Cardiac septum (tissue), 1 donor: ENCODE data around the gene PITX3. TPM values are rescaled to one million over a fixed set of nuclear protein-coding genes. Genes with fewer than 3 reads are reported as not detected.
"Not testable (repeated sequence)": the region's sequence is repeated elsewhere in the genome, so short reads cannot be mapped to it uniquely, and the experiment has no call there.

ENCODE experiments used
- DNase-seq: peaks from one replicate; pipeline ENCODE4 v3.0.0-alpha.2; 2020; ENCODE audit warnings: low spot score
- intact Hi-C: fragments of 100-400 bp; cut with DNase I; formaldehyde crosslinking; loops from one replicate; pipeline ENCODE4 v1.14.0; 2022
- total RNA-seq: library from RNA; stranded (reverse); fragmentation: NEBNext Ultra II Directional; extraction: Animal tissue kit (Norgen Biotek cat#: 25700); gene quantifications from one replicate; pipeline ENCODE4 v1.2.1, GENCODE V29; 2021
- donor health status: DM: no; HTN: no; CAD: no.

PITX3 gene
- total RNA-seq, 1 donor from 2014 or later = 0.51 TPM

- intact Hi-C loops = no loop called here
- no peak for DNase-seq
These were observed 20.5 kb upstream of the PITX3 start for GRCh38 chr10:102261842-102262241.

GRCh38 chr10:102261196-102261595 lies 19.9 kb upstream of the PITX3 start:
- intact Hi-C loops = no loop called here
- no peak for DNase-seq

GRCh38 chr10:102255404-102255803 lies 14.1 kb upstream of the PITX3 start:
- intact Hi-C loops = no loop called here
- no peak for DNase-seq

- intact Hi-C loops = no loop called here
- no peak for DNase-seq
These were observed 13.1 kb upstream of the PITX3 start for GRCh38 chr10:102254426-102254825.

GRCh38 chr10:102252508-102252907 lies 11.2 kb upstream of the PITX3 start:
- intact Hi-C loops, DNase-seq: not testable (repeated sequence)

GRCh38 chr10:102247734-102248133 lies 6.4 kb upstream of the PITX3 start:
- intact Hi-C loops = no loop called here

GRCh38 chr10:102246261-102246660 lies 4.9 kb upstream of the PITX3 start:
- intact Hi-C loops = no loop called here
- DNase-seq = no peak

More at GRCh38 chr10:102247734-102248133, 6.4 kb upstream of the PITX3 start:
- no peak for DNase-seq

- intact Hi-C loops = no loop called here
- no peak for DNase-seq
These were observed 4.6 kb upstream of the PITX3 start for GRCh38 chr10:102245932-102246251.

GRCh38 chr10:102245082-102245931 lies 4.0 kb upstream of the PITX3 start, which contains the start of gene GBF1:
TSS of gene GBF1 (plus strand) at chr10:102245532. CDS start at chr10:102258939, 13,407 bp downstream.
- intact Hi-C loops = no loop called here
- DNase-seq = peak; percentile 97

GRCh38 chr10:102243309-102243708 lies 2.0 kb upstream of the PITX3 start:
- intact Hi-C loops = no loop called here
- DNase-seq = no peak

GRCh38 chr10:102242118-102242485 lies 790 bp upstream of the PITX3 start:
- no peak for DNase-seq
- intact Hi-C loops = no loop called here

- peak; percentile 76 for DNase-seq
- intact Hi-C loops = no loop called here
These were observed 274 bp downstream of the PITX3 start for GRCh38 chr10:102241032-102241443.

GRCh38 chr10:102240467-102241031 lies 763 bp downstream of the PITX3 start:
- no peak for DNase-seq
- intact Hi-C loops = no loop called here

GRCh38 chr10:102237711-102238252 lies 3.5 kb downstream of the PITX3 start:
- intact Hi-C loops = no loop called here
- DNase-seq = no peak

GRCh38 chr10:102236006-102236405 lies 5.3 kb downstream of the PITX3 start:
- no peak for DNase-seq
- intact Hi-C loops = no loop called here

- DNase-seq = no peak
- intact Hi-C loops = no loop called here
These were observed 5.8 kb downstream of the PITX3 start for GRCh38 chr10:102235598-102235920.

GRCh38 chr10:102234888-102235597 lies 6.3 kb downstream of the PITX3 start:
- intact Hi-C loops = no loop called here
- DNase-seq = no peak

- no peak for DNase-seq
- intact Hi-C loops = no loop called here
These were observed 7.3 kb downstream of the PITX3 start for GRCh38 chr10:102233997-102234396.

- no peak for DNase-seq
- intact Hi-C loops = no loop called here
These were observed 9.7 kb downstream of the PITX3 start for GRCh38 chr10:102231357-102232318.
